ENCODE measurements around the gene SCGN.

SCGN gene

GRCh38 chr6:25685251-25685650 is 33.2 kb downstream of the SCGN start:
- no peak for DNase-seq (ENCODE audit: extremely low read depth in 1 of 2, low read depth in 1 of 2)

DNA sequence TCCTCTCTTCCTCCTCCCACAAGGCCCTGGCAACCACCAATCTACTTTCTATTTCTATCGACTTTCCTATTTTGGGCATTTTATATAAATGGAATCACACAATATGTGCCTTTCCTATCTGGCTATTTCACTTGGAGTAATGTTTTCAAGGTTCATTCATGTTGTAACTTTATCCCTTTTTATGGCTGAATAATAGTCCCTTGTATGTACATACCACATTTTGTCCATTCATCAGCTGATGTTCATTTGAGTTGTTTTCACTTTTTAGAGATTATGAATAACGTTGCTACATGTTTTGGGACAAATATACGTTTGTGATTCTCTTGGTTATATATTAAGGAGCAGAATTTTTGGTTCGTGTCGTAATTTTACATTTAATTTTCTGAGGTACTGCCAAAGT is 33.9 kb downstream of the SCGN start:
- no peak for DNase-seq (ENCODE audit: extremely low read depth in 1 of 2, low read depth in 1 of 2)

DNA sequence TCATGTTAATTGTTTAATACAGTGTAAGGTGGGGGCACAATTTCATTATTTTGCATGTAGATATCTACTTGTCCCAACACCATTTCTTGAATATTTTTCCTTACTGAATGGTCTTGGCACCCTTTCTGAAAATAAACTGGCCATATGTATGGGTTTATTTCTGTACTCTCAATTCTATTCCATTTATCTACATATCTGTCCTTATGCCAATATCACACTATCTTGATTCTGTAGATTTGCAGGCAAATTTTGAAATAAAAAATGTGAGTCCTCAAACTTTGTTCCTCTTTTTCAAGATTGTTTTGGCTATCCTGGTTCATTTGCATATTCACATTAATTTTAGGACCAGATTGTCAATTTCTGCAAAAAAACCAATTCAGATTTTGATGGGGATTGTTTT is 34.8 kb downstream of the SCGN start:
- DNase-seq (ENCODE audit: extremely low read depth in 1 of 2, low read depth in 1 of 2), result no peak

DNA sequence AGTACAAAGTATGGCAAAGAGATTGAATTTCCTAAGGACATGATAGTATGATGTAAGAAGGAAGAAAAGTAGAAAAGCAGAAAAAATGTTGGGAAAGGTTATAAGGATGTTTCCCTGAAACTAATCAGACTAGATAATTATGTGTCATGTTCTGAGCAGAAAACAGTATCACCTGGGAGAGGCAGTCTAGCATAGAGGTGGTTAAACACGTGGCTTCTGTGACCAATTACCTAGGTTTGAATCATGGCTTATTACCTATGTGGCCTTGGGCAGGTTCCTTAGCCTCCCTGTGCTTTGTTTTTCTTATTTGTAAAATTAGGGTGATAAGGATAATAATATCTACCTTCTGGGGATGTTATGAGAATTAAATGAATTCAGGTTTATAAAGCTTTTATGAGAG is 38.0 kb downstream of the SCGN start:
- no peak for DNase-seq (ENCODE audit: extremely low read depth in 1 of 2, low read depth in 1 of 2)

GRCh38 chr6:25691894-25692293 is 39.9 kb downstream of the SCGN start:
- no peak for DNase-seq (ENCODE audit: extremely low read depth in 1 of 2, low read depth in 1 of 2)

- DNase-seq (ENCODE audit: extremely low read depth in 1 of 2, low read depth in 1 of 2), result no peak
Observed at GRCh38 chr6:25692472-25692871, 40.5 kb downstream of the SCGN start.

DNA sequence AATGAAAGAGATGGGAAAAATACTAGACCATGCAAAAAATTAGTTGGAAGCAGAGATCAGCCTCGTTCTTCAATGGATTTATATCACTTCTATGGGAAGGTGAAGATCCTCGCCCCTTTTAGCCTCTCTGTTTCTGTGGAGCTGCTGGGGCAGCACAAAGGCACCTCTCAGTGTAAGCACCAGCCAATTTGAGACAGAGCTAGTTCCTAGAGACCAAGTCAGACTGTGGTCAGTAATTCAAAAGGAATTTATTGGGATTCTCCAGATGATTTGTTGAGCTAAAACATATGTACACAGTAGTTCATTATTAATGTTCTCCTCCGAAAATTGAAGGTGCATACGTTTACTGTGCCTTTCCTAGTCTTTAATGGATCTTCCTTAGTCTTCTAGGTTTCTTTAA is 42.4 kb downstream of the SCGN start:
- no peak for DNase-seq (ENCODE audit: extremely low read depth in 1 of 2, low read depth in 1 of 2)

GRCh38 chr6:25695671-25696070 is 43.7 kb downstream of the SCGN start:
- DNase-seq (ENCODE audit: extremely low read depth in 1 of 2, low read depth in 1 of 2), result no peak

DNA sequence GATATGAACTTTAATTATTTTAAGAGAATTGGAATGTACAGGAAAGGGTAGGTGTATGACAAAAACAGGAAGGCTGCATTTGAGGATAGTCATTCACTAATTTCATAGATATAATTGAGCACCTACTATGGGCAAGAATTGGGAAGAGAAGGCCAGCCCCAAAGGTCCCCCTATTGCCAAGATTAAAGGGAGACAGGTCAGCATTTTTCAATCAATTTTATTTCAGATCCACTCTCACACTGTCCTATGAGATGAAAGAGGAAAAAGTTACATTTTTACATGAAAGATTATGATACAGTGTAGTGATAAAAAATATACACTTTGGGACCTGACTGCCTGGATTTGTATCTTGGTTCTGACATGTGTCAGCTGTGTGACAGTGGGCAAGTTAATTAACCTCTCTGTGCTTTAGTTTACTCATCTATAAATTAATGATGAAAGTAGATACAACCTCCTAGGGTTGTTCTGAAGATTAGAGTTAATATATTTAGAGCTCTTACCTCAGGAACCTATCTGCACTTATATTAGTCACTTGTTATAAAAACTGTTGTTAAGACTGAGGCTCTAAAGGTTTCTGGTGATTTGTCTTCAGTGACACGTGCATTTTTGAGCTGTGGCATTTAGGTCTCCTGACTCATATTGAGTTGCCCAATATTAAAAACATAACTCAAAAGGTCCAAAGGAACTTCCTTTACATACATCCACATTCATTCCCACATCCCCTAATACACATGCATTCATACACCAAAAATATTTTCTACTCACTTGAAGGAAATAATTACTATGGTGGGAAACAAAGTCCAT is 45.7 kb downstream of the SCGN start:
- DNase-seq (ENCODE audit: extremely low read depth in 1 of 2, low read depth in 1 of 2), result no peak

DNA sequence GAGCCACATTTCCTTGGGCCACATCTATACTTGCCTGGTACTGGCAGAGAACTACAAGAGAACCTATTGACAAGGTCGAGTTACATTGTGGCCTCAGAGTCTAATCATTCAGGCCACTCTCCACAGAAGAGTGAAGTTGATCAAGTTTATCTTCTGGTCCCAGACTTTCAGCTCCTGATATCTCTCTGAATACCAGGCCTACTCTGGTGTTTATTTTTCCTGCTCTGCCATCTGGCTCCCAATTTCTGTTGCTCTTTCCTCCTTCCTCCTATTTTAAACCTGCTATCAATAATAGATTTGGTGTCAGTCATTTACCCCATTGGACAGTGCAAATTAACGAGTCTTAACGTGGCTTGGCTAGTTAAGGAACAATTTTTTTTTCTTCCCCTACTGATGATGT is 46.6 kb downstream of the SCGN start:
- DNase-seq (ENCODE audit: extremely low read depth in 1 of 2, low read depth in 1 of 2), result no peak

- no peak for DNase-seq (ENCODE audit: extremely low read depth in 1 of 2, low read depth in 1 of 2)
Observed at GRCh38 chr6:25699649-25700048, 47.6 kb downstream of the SCGN start.

DNA sequence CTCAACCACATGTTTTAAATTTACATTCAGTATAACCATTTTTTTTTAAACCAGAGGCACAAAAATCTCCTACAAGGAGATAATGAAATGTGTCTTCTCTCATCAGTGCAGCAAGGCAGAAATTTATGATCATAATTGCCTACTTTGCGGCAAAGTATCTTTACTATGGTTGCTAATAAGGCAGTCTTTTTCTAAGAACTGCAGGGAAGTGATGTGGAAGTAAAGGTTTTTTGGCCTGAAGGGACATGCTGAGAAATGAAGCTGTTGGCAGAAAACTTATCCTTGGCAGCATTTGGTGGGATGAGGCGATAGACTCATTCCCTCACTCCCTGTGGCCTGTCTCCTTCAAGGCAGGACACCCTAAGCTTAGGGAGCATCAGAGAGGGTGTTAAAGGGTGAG is 48.7 kb downstream of the SCGN start:
- DNase-seq (ENCODE audit: extremely low read depth in 1 of 2, low read depth in 1 of 2), result no peak

DNA sequence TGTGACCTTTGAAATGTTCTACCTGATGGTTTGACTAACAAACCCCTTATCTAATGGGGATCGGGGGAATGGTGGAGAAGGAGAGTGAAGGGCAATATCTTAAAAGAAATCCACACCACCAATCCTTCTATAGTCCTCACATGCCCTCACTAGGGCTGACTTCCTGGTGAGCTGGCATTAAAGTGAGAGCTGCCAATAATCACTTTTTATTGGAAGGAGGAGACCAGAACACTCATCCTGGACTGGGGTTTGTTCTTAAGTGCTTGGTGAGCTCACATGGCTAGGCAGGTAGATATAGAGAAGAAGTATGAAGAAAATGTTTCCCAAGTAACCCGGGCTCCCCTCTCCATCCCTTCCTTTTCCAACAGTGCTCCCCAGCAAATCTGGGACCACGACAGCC is 49.8 kb downstream of the SCGN start:
- DNase-seq (ENCODE audit: extremely low read depth in 1 of 2, low read depth in 1 of 2), result no peak

DNA sequence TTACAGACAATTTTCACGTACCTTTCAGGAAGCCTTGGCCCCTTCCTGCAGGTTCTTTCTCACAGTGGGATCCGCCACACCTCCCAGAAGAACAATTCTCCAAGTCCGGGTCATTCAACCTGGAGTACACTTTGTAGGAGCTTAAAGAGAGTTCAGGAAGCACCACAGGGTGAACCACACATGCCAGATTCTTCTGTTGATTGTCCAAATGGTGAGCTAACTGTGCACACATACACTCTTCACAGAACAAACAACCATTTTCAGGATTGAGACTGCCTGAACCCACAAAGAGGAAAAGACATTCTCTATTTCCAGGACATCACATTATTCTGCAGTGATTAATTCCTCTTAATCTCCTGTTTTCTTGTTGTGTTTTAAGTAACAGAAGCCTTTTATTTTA is 51.0 kb downstream of the SCGN start:
- DNase-seq (ENCODE audit: extremely low read depth in 1 of 2, low read depth in 1 of 2), result no peak

DNA sequence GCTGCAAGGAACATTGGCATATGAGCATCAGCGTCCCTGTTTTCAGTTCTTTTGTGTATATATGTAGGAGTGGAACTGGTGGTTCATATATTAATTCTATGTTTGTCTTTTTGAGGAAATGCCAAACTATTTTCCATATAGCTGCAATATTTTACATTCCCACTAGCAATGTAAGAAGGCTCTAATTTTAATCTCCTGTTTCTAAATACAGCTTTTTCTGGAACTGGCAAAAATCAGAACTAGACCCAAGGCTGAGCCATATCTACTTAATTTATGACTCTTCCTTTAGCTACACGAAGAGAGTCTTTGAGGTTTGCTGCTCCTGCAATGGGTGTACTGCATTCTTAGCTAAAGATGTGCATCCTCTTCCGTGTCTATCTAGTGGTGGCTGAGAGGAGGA is 52.0 kb downstream of the SCGN start:
- DNase-seq (ENCODE audit: extremely low read depth in 1 of 2, low read depth in 1 of 2), result no peak

DNA sequence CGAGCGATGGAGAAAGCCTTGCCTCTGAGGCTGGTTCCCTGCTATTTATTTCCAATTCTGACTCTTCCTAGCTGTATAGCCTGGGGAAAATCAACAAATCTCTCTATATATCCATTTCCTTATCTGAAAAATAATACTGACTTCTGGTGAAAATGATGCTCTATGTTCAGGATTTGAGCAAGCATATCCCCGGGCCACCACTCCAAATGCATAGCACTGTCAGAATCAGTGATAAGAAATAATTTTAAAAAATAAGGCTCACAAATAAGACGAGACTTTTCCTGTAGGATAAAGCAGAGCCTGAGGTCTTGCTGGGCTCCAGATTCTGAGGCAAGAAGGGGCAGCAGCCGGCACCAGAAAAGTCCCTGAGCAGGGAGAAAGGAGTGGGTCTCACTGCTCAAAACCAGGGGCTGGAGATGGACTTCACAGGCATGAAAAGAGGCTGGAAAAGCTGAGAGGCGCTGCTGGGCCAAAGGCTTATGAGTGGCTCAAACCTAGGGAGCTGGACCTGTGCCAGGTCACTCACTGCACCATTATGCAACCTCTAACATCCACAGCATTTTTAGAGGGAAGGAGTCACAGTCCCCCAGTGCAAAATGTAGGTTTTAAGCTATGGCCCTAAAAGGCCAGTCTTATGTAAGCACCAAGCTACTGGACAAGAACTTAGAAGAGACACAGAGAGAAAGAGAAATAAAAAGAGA is 54.4 kb downstream of the SCGN start:
- no peak for DNase-seq (ENCODE audit: extremely low read depth in 1 of 2, low read depth in 1 of 2)

DNA sequence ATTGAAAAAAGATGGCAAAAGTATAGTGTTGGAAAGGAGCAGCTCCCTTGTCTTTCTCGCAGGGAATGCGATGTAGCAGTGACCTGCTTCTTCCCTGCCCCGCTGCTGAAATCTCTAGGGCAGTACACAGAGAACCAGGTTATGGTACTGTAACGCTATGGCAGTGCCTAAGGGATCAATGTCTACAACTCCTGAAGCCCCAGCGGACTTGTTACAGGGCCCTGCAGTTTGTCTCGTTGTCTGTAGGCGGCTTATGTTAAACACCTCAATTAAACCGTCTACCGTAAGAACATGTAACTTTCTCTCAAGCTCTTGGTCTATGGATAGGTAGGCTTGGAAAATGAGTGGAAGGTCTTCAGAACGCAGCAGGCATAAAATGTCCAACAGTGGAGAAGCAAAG is 57.7 kb downstream of the SCGN start:
- DNase-seq (ENCODE audit: extremely low read depth in 1 of 2, low read depth in 1 of 2), result no peak

DNA sequence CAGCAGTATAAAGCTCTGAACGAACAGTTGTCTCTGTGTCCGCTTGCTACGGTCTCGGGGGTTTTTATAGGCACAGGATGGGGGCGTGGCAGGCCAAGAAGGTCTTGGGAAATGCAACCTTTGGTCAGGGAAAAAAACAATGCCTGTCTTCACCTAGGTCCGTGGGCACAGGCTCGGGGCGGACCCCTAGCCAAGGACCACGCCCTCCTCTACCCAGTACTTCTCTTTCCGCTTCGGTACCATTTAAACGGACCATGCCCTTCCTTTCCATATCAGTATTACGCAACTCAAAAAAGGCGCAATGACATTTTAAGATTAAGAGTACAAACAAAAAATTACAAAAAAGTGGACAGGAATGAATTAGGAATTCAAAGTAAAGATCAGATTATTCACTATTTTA is 58.3 kb downstream of the SCGN start:
- no peak for DNase-seq (ENCODE audit: extremely low read depth in 1 of 2, low read depth in 1 of 2)

DNA sequence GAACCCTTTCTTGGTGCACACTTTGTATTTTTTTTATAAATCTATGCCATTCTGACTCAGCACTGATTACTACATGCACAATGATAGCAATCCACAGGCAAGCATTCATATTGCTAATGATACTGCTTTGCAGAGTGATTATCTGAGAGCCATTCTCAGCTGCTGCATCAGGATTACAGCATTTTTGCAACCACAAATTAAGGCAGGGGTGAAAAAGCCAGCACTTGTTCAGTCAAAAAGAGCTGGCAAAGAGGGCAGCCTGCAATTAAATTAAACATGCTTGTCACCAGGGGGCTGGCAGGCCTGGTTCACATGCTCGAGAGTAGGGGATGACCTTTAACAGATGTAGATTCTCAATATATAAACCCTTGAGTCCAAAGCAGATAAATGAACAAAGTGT is 61.8 kb downstream of the SCGN start:
- no peak for DNase-seq (ENCODE audit: extremely low read depth in 1 of 2, low read depth in 1 of 2)

DNA sequence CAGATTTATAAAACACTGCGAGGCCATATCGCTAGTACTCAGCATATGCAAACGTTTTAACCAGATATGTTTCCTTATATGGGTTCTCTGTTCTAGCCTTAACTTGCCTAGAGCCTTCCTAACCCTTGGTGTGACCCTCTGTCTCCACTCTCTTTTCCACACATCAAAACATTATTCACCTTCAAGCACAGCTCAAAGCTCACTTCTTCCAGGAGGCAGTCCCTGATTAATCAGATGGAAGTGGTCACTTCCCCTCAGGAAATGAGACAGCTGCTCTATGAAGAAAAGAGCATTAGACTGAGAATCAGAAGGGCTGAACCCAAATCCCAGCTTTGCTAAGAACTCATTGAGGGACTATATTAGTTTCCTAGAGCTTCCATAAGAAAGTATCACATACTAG is 62.8 kb downstream of the SCGN start:
- no peak for DNase-seq (ENCODE audit: extremely low read depth in 1 of 2, low read depth in 1 of 2)

GRCh38 chr6:25715794-25716193 is 63.8 kb downstream of the SCGN start:
- DNase-seq (ENCODE audit: extremely low read depth in 1 of 2, low read depth in 1 of 2), result no peak

DNA sequence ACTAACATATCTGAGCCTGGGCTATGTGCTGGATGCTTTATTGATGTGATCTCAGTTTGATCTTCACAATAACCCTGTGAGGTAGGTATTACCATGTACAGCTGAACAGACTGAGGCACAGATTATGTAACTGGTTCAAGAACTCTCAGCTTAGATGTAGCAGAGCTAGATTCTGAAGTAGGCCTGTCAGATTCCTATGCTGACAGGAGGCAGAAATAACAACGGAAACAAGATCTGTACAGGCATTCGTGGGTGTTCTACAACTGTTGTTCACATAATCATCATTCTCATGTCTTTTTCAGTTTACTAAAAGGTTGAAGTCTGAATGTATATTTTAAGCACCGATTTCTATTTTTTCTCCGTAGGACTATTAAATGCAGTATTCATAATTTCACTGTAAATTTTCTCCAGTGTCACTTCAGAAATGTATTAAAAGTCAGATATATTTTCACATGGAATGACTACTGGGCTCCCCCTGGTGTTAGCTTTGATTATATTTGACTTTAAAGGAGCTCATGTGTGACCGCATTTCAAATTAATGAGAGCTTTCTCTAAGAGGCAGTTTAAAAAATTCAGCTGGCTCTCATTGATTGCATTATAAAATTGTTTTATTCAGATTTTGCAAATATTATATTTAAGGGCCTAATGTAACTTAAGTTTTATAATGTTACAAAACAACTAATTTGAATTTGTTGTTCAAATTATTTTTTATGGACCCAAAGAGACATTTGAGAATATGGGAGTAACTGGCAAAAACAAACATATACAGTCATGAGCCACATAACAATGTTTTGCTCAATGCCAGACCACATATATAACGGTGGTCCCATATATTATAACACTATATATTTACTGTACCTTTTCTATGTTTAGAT is 66.1 kb downstream of the SCGN start:
- no peak for DNase-seq (ENCODE audit: extremely low read depth in 1 of 2, low read depth in 1 of 2)

Measured in activated CD8-positive, alpha-beta memory T cell treated with anti-CD3 and anti-CD28 coated beads for 1 hour (primary cell).